Cerebellar cortex (tissue), 1 donor: ENCODE data around the gene GTF2A1L.
"Not testable (repeated sequence)": the region's sequence is repeated elsewhere in the genome, so short reads cannot be mapped to it uniquely, and the experiment has no call there.

Experiments used
- DNase-seq: peaks from one replicate; pipeline ENCODE4 v3.0.0-alpha.2; 2015; ENCODE audit warnings: low spot score

Gene GTF2A1L

GRCh38 chr2:48613211-48613610 is 4.4 kb upstream of the GTF2A1L start:
- no peak for DNase-seq

DNA sequence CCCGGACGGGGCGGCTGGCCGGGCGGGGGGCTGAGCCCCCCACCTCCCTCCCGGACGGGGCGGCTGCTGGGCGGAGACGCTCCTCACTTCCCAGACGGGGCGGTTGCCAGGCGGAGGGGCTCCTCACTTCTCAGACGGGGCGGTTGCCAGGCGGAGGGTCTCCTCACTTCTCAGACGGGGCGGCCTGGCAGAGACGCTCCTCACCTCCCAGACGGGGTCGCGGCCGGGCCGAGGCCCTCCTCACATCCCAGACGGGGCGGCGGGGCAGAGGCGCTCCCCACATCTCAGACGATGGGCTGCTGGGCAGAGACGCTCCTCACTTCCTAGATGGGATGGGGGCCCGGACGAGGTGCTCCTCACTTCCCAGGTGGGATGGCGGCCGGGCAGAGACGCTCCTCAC is 3.1 kb upstream of the GTF2A1L start:
- DNase-seq = not testable (repeated sequence)

DNA sequence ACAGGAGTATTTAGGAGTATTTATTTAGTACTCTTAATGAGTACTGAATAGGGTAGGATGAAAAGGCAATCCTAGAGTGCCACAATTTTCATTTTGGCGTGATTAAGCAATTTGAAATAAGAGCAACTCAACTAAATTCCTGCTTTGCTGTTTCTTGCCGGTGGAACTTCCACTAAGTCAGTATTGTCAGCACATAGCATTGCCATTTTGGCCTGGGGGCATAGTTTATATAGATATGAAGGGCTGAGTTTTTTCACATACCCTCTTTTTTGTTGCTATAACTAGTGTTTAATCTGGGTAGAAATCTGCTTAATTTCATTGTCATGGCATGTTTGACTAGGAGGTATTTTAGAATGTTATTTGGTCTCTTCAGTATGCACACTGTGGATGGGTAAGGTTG is 1.9 kb downstream of the GTF2A1L start:
- DNase-seq = no peak

DNA sequence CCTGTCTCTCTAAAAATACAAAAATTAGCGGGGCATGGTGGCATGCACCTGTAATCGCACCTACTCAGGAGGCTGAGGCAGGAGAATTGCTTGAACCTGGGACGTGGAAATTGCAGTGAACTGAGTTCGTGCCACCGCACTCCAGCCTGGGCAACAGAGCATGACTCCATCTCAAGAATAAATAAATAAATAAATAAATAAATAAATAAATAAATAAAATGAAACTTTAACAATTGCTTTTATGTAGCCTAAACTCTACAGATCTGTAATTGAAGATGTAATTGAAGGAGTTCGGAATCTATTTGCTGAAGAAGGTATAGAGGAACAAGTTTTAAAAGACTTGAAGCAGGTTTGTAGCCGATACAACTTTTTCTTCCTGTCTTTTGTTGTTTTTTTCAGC is 2.9 kb downstream of the GTF2A1L start:
- DNase-seq = no peak

DNA sequence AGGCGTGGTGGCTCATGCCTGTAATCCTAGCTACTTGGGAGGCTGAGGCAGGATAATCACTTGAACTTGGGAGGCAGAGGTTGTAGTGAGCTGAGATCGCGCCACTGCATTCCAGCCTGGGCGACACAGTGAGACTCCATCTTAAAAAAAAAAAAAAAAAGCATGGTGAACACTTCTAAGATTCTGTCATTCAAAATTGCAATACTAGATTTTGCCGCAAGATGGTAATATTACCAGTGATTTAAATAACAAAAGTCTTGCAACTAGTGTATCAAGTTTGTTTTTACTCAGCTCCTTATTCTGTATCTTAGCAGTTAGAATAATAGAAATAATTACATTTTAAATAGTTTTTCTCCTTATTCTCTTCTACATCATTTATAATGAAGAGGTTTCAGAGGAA is 5.0 kb downstream of the GTF2A1L start:
- not testable (repeated sequence) for DNase-seq

- no peak for DNase-seq
Measured at GRCh38 chr2:48624696-48625095, 7.0 kb downstream of the GTF2A1L start.

DNA sequence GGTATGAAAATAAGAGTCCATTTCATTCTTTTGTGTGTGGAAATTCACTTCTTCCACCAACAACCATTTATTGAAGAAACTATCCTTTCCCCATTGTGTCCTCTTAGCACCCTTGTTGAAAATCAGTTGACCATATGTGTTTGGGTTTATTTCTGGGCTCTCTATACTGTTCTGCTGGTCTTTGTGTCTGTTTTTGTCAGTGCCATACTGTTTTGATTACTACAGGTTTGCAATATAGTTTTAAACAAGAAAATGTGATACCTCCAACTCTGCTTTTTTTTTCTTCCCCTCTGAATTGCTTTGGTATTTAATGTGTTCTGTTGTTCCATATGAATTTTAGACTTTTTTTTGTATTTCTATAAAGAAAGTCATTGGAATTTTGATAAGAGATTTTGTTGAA is 8.4 kb downstream of the GTF2A1L start:
- DNase-seq = no peak

DNA sequence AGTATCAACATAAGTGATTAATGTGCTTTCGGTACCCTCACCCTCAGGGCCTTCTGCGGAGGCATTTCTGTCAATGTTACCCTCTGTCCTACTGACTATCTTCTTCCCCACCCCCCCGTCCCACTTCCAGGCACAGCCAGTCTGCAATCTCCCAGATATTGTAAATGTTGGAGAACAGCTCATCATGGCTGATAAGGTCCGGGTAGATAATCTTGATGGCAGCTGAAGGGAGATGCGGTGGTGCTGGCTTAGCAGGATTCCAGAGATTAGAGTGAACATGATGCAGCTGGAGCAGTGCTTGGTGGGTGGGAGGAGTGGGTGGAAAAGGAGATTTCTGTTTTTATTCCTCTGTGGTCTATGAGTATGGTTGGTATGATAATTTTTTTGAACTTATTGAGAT is 15.5 kb downstream of the GTF2A1L start:
- DNase-seq = no peak

DNA sequence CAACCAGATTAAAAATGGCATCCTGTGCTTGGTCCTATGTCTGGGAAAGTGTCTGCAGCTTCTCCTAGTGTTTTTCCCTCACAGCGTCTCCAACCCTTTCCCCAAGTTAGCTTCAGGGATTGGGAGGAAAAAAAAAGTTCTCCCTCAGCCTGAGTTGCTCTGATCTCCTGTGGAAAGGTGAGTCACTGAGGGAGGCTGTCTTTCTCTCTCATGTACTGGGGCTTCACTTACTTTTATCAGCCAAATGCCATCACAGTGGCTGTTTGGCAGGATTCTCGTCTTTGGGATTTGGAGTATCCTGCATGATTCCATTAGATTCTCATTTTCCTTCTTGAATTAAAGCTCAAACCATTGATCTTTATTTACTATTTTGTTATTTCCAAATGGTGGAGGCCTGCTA is 18.1 kb downstream of the GTF2A1L start:
- DNase-seq = no peak

GRCh38 chr2:48638261-48638660 is 20.6 kb downstream of the GTF2A1L start:
- DNase-seq = no peak

- DNase-seq = no peak
Measured at GRCh38 chr2:48651158-48651790, 33.6 kb downstream of the GTF2A1L start.

- DNase-seq = no peak
Measured at GRCh38 chr2:48668992-48669391, 51.3 kb downstream of the GTF2A1L start.

DNA sequence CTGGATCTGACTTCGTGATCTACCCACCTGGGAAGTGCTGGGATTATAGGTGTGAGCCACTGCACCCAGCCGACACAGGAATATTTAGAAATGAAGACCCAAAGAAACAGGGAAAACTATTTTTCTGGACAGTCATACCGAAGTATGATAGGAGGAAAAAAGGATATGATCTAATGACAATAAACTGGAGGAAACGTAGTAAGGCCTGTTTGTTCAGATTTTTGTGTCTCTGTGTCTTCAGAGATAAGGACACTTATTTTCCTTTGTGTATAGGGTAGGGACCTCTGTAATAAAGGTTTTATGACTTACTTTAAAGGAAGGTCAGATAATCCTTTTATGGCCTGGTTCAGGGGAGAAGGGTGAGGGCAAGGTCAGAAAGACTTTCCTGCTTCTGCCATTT is 55.9 kb downstream of the GTF2A1L start:
- DNase-seq = no peak

- DNase-seq = no peak
Measured at GRCh38 chr2:48674933-48675332, 57.3 kb downstream of the GTF2A1L start.

- no peak for DNase-seq
Measured at GRCh38 chr2:48677450-48677849, 59.8 kb downstream of the GTF2A1L start.

DNA sequence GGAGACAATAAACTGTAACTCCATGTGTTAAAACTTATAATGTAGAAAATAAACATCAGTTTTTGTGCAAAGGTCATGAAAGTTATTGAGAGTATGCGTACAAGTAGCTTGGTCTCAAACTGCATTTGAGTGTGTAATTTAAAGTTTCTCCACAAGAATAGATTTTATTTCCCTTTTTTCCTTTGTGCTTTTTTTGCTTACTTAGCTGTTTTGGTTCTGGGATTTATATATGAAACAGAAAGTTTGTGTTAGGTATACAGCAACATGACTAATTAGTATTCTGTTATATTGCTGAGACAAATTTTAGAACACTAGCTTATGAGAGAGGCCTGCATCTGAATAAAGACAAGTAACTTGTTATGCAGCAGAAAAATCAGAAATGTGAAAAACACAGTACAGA is 67.5 kb downstream of the GTF2A1L start:
- DNase-seq = no peak

DNA sequence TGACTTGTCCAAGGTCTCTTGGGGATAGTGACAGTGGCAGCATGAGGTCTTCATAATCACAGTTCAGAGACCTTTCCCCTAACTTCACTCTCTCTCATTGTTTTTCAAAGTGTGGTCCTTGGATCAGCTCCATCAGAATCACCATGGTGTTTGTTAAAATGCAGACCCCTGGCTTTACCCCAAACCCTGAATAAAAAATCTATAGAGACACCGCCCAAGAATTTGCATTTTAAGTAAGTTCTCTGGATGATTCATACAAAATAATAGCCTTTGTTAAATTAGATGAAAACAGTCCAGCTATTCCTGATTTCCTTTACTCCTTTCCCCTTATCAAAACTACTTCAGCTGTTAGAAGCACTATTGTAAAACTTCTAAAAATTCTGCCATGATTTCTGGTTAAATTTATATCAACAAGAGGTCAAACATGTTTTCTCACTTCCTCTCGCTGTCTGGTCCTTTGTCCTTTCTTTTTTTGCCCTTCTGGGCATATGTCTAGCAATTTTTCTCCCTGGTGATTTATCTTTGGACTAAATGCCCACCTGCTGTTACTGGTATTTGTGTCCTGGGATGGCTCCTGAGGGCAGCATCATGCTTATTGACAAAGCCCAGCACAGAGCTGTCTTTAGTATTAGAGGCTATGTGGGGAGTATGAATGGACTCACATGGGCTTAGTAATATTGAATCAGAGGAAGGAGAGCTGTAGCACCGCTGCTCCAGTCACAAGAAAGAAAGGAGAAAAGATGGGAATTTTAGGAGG is 74.5 kb downstream of the GTF2A1L start:
- DNase-seq = no peak

GRCh38 chr2:48693066-48693465 is 75.4 kb downstream of the GTF2A1L start:
- DNase-seq = no peak

GRCh38 chr2:48693645-48694044 is 76.0 kb downstream of the GTF2A1L start:
- DNase-seq = no peak

GRCh38 chr2:48694149-48694548 is 76.5 kb downstream of the GTF2A1L start:
- no peak for DNase-seq

DNA sequence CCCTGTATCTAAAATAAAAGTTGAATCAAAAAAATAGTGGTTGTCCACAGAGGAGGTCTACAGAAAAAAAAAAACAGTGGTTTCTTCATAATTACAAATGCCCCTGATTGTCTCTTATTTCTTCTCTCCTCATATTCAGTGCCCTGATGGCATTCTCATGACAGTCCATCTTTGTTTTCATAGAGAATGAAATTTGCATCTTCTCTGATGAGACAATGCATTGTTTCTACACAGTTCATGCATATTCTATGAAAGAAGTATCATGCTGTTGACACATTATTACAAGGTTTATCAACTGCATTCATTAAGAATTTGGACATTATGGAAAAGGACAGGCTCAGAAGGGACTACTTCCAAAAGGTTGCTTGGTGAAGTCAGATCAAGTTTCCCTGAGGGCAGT is 78.3 kb downstream of the GTF2A1L start:
- no peak for DNase-seq

DNA sequence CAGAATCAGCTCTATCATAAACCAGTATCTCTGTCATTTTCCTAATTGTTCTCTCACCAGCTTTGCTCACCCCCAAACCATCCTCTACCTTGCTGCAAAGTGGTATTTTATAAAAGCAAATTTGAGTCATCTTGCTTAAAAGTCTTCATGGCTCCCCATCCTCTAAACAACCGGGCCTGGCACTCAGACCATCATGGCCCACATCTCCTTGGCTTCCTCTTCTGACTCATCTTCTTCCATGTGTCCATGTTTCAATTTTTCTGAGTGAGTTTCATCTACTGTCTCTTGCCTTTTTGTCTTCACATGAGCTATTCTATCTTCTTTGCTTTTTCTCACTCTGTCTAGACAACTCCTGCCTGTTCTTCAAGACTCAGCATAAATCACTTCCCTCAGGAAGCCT is 79.2 kb downstream of the GTF2A1L start:
- DNase-seq = no peak

GRCh38 chr2:48699348-48699930 is 81.8 kb downstream of the GTF2A1L start:
- DNase-seq = no peak

DNA sequence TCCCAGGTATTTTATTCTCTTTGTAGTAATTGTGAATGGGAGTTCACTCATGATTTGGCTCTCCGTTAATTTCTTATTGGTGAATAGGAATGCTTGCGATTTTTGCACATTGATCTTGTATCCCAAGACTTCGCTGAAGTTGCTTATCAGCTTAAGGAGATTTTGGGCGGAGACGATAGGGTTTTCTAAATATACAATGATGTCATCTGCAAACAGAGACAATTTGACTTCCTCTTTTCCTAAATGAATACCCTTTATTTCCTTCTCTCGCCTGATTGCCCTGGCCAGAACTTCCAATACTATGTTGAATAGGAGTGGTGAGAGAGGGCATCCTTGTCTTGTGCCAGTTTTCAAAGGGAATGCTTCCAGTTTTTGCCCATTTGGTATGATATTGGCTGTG is 86.0 kb downstream of the GTF2A1L start:
- DNase-seq = not testable (repeated sequence)
